HG02588 (cell line): ENCODE measurements around the gene BATF.

Source experiments
- ATAC-seq: cut with Tn5 transposase; IDR thresholded peaks from one replicate; pipeline ENCODE4 v1.9.1; 2021; ENCODE audit warnings: mild to moderate bottlenecking, moderate library complexity; ENCODE audit not compliant: unreplicated experiment

BATF gene

GRCh38 chr14:75499084-75499875 is 23.0 kb upstream of the BATF start:
- ATAC-seq: no peak

DNA sequence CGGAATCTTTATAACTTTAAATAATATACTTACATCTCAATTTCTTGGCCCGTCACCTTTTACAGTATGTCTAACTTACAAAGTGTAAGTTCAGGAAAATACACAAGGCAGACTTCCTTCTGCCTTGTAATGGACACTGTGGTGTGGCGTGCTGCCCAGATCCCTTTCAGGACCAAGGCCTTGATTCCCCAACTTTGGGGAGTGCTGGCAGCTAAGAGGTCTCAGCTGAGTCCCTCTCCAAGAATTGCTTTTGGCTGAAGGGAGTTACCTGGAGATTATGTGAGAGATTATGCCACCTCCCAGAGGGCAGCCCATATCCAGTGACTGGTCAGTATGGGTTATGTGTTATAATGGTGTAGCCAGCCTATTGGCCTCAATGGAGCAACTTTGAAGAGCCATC is 21.2 kb upstream of the BATF start:
- no peak for ATAC-seq

- no peak for ATAC-seq
Measured at GRCh38 chr14:75504411-75504810, 17.9 kb upstream of the BATF start.

DNA sequence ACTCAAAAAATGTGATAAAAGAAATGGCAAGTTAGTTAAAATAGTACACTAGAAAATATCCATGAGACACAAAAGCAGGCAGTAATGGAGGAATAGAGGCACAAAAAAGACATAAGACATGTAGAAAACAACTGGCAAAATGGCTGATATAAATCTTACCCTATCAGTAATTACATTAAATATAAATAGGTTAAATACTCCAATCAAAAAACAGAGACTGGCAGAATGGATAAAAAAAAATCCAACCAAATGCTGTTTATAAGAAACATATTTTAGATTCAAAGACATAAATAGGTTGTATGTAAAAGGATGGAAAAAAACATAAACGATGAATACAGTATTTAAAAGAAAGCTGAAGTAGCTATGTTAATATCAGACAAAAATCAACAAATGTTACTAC is 15.3 kb upstream of the BATF start:
- ATAC-seq: no peak

- no peak for ATAC-seq
Measured at GRCh38 chr14:75510547-75510946, 11.7 kb upstream of the BATF start.

GRCh38 chr14:75511201-75511600 is 11.1 kb upstream of the BATF start:
- no peak for ATAC-seq

DNA sequence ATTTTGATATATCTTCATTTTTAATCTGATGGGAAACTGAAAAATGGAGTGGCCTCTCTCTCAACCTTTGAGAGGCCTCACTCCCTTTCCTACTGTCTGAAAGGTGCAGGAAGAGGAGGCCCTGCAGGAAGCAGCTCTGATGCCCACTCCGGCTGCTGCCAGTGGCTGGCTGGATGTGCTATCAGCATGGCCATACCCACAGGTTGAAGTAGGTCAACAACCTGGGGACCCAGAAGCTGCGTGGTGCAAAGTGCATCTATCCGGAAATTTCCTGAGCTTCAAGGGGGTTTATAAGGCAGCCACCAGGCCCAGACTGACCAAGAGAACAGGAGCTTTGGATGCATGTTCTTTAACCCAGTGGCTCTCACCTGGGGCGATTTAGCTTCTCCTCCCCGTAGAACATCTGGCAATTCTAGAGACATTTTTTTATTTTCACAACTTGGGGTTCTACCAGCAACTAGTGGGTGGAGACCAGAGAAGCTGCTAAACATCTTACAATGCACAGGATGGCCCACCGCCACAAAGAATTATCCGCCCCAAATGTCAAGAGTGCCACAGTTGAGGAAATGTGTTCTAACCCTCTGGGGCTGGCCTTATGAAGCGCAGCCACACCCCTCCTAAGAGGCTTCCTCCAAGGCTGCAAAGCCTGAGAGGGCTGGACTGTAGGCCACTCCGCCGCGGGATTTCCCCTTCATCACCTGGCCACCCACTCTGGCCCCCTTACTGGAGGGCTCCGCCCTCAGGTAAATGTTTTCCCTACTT is 8.2 kb upstream of the BATF start:
- peak; percentile 61 for ATAC-seq

GRCh38 chr14:75514673-75515628 is 7.3 kb upstream of the BATF start:
- peak; percentile 33 for ATAC-seq

DNA sequence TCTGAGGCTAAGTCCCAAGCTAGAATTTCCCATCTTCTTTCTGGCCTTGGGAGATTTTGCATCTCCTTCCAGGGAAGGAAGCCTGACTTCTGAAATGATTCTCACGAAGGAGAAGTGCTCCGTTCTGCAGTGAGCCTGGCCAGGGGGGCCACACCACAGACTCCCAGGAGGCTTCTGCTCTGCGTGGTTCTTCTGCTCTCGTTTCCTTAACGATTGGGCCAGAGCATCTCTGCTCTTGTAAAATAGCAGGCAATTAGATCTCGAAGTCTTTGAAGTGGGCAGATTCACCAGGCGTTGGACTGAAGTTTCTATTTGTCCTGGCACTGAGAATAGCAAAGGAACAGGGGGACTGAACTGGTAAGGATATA is 6.7 kb upstream of the BATF start:
- peak; percentile 42 for ATAC-seq

- ATAC-seq: no peak
Measured at GRCh38 chr14:75518625-75519024, 3.6 kb upstream of the BATF start.

GRCh38 chr14:75519394-75519793 is 2.9 kb upstream of the BATF start:
- no peak for ATAC-seq

GRCh38 chr14:75519826-75520728 is 2.2 kb upstream of the BATF start:
- no peak for ATAC-seq

DNA sequence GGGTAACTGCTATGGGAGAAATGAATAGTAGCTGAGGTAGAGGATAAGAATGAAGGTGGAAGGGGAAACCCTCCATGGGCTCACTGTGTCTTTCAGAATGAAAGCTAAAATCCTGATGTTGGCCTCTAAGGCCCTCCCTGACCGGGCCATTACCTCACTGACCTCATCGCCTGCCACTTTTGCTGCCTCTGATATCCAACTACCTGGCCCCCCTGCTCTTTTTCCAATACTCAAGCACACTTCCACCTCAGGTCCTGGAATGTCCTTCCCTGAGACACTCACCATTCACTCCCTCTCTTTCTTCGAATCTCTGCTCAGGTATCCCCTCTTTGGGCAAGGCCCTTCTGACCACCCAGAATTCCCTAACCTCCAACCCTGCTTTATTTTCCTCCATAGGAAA is 1.4 kb upstream of the BATF start:
- ATAC-seq: no peak

GRCh38 chr14:75521415-75522199 is 662 bp upstream of the BATF start:
- no peak for ATAC-seq

DNA sequence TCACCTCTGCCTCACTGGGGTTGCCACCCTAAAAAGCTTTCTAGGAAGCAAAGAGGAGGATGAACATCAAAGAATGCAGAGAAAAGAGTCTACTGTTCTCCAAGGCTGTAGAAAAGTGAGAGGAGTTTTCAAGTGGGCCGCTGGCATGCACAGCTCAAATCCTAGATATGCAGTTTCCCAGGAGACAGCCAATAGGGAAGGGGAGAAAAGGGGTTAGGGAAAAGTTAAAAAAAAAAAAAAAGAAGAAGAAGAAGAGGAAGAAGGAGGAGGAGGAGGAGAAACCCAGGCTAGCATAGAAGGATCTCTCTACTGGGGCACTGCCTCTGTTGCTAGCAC is 682 bp downstream of the BATF start:
- ATAC-seq: no peak

GRCh38 chr14:75523771-75524171 is 1.5 kb downstream of the BATF start:
- ATAC-seq: no peak

DNA sequence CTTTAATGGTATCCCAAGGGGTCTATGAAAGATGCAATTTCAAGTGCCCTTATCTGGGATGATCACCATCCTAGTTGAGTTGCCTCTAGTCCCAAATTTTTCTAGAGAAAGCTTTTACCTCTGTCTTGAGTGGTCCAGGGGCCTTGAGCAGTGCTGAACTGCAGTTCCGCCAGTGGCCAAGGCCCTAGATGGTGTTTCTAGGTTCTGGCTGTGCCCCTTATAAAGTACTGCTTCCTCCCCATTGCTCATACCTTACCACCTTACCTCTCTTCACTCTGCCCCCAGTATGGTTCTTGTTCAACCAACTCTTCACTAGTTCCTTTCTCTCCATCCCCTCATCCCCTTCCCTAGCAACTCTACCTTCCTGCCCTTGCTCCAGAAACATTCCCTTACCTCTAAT is 3.7 kb downstream of the BATF start:
- no peak for ATAC-seq

- ATAC-seq: no peak
Measured at GRCh38 chr14:75527449-75528163, 5.3 kb downstream of the BATF start.

DNA sequence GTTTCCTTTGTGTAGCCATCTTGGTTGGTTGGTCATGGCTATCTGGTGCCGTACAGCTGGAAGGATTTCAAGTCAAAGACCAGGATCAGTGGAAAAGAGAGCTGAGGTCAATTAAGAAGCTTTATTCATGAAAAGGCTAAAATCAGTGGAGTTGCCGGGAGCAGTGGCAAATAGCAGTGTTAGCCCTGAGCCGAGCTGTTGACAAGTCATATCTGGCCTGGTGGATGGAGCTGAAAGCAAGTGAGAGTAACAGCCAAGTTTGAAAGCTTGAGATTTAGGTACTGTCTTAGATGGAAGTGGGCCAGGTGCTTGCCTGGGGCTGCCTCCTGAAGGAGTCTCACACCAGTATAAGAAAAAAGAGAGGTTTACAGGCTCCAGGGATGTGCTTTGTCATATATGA is 9.0 kb downstream of the BATF start:
- ATAC-seq: no peak
